B cell (primary cell): ENCODE measurements around the gene PCDHGA2. TPM values are rescaled to one million over a fixed set of nuclear protein-coding genes. Genes with fewer than 3 reads are reported as not detected.

Experiments
- ATAC-seq: fragments of 200-7000 bp; cut with Tn5 transposase; one replicate; pipeline ENCODE4 v1.10.0; 2021; ENCODE audit warnings: low read depth, mild to moderate bottlenecking, moderate number of reproducible peaks, moderate library complexity
- CTCF ChIA-PET: fragments of 350-600 bp; sonication (Branson Sonifier 250); formaldehyde crosslinking; loops from one replicate; lab custom pipeline; 2021; ENCODE audit warnings: antibody characterized with exemption, inconsistent platforms; lab: Charles Lee
- POLR2A ChIA-PET: fragments of 350-600 bp; sonication (Branson Sonifier 250); formaldehyde crosslinking; loops from one replicate; lab custom pipeline; 2021; ENCODE audit warnings: antibody characterized with exemption; lab: Charles Lee
- DNase-seq: peaks from one replicate; pipeline ENCODE4 v3.0.0; 2013
- H2AFZ ChIP-seq: 2 replicates; pipeline ENCODE4 v1.6.1; 2012; ENCODE audit warnings: mild to moderate bottlenecking, low read depth, low read length; ENCODE audit not compliant: insufficient read depth, poor library complexity, severe bottlenecking
- H3K27ac ChIP-seq, 2 donors: 1 replicate in 1 of 2; 2 replicates in 1 of 2; pipeline ENCODE4 v1.5.1; 2012 to 2013; ENCODE audit warnings: low read length in 2 of 2, mild to moderate bottlenecking in 2 of 2, moderate library complexity in 1 of 2
- H3K27me3 ChIP-seq, 4 experiments: fragments of 200-600 bp in 1 of 4; sonication (generic) in 1 of 4; replicated peaks in 1 of 4; 1 replicate in 2 of 4; 2 replicates in 2 of 4; pipeline versions ENCODE4 v1.6.1 to v1.7.0; 2013 to 2016; ENCODE audit warnings: low read length in 3 of 4, mild to moderate bottlenecking in 2 of 4, mixed read lengths in 1 of 4, moderate library complexity in 1 of 4; ENCODE audit not compliant: insufficient read depth in 4 of 4, control insufficient read depth in 3 of 4; ENCODE audit errors: control extremely low read depth in 1 of 4
- H3K36me3 ChIP-seq, 2 experiments: replicated peaks in 1 of 2; 1 replicate in 1 of 2; 2 replicates in 1 of 2; pipeline versions ENCODE4 v1.6.1 to v1.7.1; 2013; ENCODE audit warnings: low read length in 1 of 2; ENCODE audit not compliant: insufficient read depth in 2 of 2, control insufficient read depth in 1 of 2; ENCODE audit errors: control extremely low read depth in 1 of 2, extremely low read depth in 1 of 2
- H3K4me1 ChIP-seq, 2 donors: fragments of 200-600 bp in 1 of 2; sonication (generic) in 1 of 2; 1 replicate in 1 of 2; 2 replicates in 1 of 2; pipeline versions ENCODE4 v1.5.1 to v1.6.1; 2013 to 2017; ENCODE audit warnings: low read length in 2 of 2; ENCODE audit not compliant: control insufficient read depth in 2 of 2, insufficient read depth in 2 of 2
- H3K4me2 ChIP-seq: replicated peaks from 2 replicates; pipeline ENCODE3; 2012; ENCODE audit warnings: mild to moderate bottlenecking, low read depth, low read length; ENCODE audit not compliant: poor library complexity, severe bottlenecking
- H3K4me3 ChIP-seq, 5 experiments: fragments of 200-600 bp in 1 of 5; sonication (generic) in 1 of 5; 1 replicate in 3 of 5; 2 replicates in 2 of 5; pipeline versions ENCODE4 v1.5.1 to v1.7.0; 2011 to 2016; ENCODE audit warnings: low read length in 4 of 5, mild to moderate bottlenecking in 4 of 5, low read depth in 2 of 5, control low read depth in 1 of 5, moderate library complexity in 1 of 5; ENCODE audit not compliant: insufficient read depth in 1 of 5; ENCODE audit errors: control extremely low read depth in 1 of 5, extremely low read depth in 1 of 5
- H3K79me2 ChIP-seq: fragments of 200-600 bp; sonication (generic); one replicate; pipeline ENCODE4 v1.6.0; 2016; ENCODE audit warnings: low read length; ENCODE audit not compliant: control insufficient read depth, insufficient read depth
- H3K9ac ChIP-seq: fragments of 200-600 bp; sonication (generic); 2 replicates; pipeline ENCODE4 v1.6.1; 2017; ENCODE audit warnings: mild to moderate bottlenecking, low read length, moderate library complexity
- H3K9me3 ChIP-seq, 3 donors: one replicate each; pipeline versions ENCODE4 v1.6.1 to v1.7.1; 2013; ENCODE audit warnings: low read length in 2 of 3; ENCODE audit not compliant: control insufficient read depth in 2 of 3, insufficient read depth in 1 of 3; ENCODE audit errors: control extremely low read depth in 1 of 3
- H4K20me1 ChIP-seq: 2 replicates; pipeline ENCODE4 v1.6.0; 2012; ENCODE audit warnings: mild to moderate bottlenecking, low read length; ENCODE audit not compliant: insufficient read depth, control insufficient read depth, poor library complexity, severe bottlenecking
- H3K27ac Mint-ChIP-seq: one replicate; pipeline ENCODE4 v1.8.0; 2021; ENCODE audit warnings: mixed read lengths
- H3K27me3 Mint-ChIP-seq: one replicate; pipeline ENCODE4 v1.8.0; 2021; ENCODE audit warnings: mixed read lengths
- H3K4me1 Mint-ChIP-seq: one replicate; pipeline ENCODE4 v1.8.0; 2021; ENCODE audit warnings: mixed read lengths
- H3K4me3 Mint-ChIP-seq: one replicate; pipeline ENCODE4 v1.8.0; 2021; ENCODE audit warnings: mixed read lengths
- H3K9me3 Mint-ChIP-seq: one replicate; pipeline ENCODE4 v1.8.0; 2022; ENCODE audit warnings: mixed read lengths; ENCODE audit not compliant: insufficient read depth
- EZH2 ChIP-seq: IDR thresholded peaks from 2 replicates; pipeline ENCODE4 v1.6.1; 2012; ENCODE audit warnings: borderline replicate concordance, low read depth, mild to moderate bottlenecking, moderate library complexity, low read length; ENCODE audit not compliant: insufficient read depth, poor library complexity, severe bottlenecking
- WGBS: methylation state at CpG from one replicate; pipeline ENCODE4 v1.1.5; 2013; ENCODE audit warnings: missing lambda C conversion rate; ENCODE audit not compliant: insufficient coverage; 5-methylcytosine and 5-hydroxymethylcytosine counted together
- intact Hi-C: fragments of 100-400 bp; cut with micrococcal nuclease; formaldehyde crosslinking; loops from one replicate; pipeline ENCODE4 v1.10.0; 2022
- polyA plus RNA-seq: library from polyadenylated mRNA; depleted of rRNA; stranded (reverse); fragments of >200 nt; gene quantifications from 2 replicates; pipeline ENCODE4 v1.2.3, GENCODE V29; 2012
- total RNA-seq, 2 donors: library from RNA; stranded (reverse); fragments of 120-200 nt in 1 of 2; gene quantifications; 1 replicate in 1 of 2; 2 replicates in 1 of 2; pipeline versions ENCODE4 v1.2.3 to v1.2.4, GENCODE V29; 2013 to 2022
- TF ChIP-seq, protein P1 (sequence below): fragments of 200-600 bp; IDR thresholded peaks from one replicate; pipeline ENCODE4 v1.8.0; 2022; ENCODE audit warnings: antibody characterized with exemption, mild to moderate bottlenecking

Gene PCDHGA2
- total and polyA plus RNA-seq, 2 donors (not counting 1 experiment from before 2014, with no cell fraction given): 0.07 to 0.09 TPM

DNA sequence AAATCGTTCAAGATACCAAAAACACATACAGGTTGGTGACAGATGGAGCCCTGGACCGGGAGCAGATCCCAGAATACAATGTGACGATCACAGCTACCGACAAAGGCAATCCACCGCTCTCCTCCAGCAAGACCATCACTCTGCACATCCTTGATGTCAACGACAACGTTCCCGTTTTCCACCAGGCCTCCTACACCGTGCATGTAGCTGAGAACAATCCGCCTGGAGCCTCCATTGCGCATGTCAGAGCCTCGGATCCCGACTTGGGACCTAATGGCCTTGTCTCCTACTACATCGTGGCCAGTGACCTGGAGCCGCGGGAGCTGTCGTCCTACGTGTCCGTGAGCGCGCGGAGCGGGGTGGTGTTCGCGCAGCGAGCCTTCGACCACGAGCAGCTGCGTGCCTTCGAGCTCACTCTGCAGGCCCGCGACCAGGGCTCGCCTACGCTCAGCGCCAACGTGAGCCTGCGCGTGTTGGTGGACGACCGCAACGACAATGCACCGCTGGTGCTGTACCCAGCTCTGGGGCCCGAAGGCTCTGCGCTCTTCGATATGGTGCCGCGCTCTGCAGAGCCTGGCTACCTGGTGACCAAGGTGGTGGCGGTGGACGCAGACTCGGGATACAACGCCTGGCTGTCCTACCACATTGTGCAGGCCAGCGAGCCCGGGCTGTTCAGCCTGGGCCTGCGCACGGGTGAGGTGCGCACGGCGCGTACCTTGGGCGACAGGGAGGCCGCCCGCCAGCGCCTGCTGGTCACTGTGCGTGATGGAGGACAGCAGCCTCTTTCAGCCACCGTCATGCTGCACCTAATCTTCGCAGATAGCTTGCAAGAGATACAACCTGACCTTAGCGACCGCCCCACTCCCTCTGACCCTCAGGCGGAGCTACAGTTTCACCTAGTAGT is 33.3 kb downstream of the PCDHGA2 start:
- Mint-ChIP-seq H3K4me3 (no peak overlapping the region), H3K27ac (no peak overlapping the region), H3K9me3 (peaks cover 12% of the 10 kb centered on the region), H3K4me1 (peaks cover 8% of the 10 kb centered on the region), H3K27me3 (peaks cover 55% of the 10 kb centered on the region)
- Histone ChIP-seq H3K79me2 (no peaks in the 10 kb centered on the region), H3K9me3 (peaks cover 1 to 64% (median 47%) of the 10 kb centered on the region in 3 donors), H2AFZ (no peak overlapping the region), H4K20me1 (no peaks in the 10 kb centered on the region), H3K9ac (no peak overlapping the region), H3K27me3 (peaks cover 0 to 57% (median 34%) of the 10 kb centered on the region in 4 experiments), H3K4me1 (peaks cover 0 to 5% of the 10 kb centered on the region in 2 donors), H3K4me3 (no peak overlapping the region), H3K27ac (no peak overlapping the region), H3K36me3 (no peaks in the 10 kb centered on the region), H3K4me2 (no peak overlapping the region)
- ChIA-PET CTCF (interaction anchor here (0.7 to 3.0 kb wide), 4 partner anchors 108 to 186 kb away, joined by 3 to 17 read pairs (median 3); no protein-coding TSS in a partner anchor), POLR2A (no interaction called here)
- intact Hi-C loops: no loop called here
- DNase-seq (no peak), ATAC-seq (no peak)
- WGBS: 54% methylated on average over 68 of the region's 69 CpGs
- TF ChIP-seq EZH2: no peak
- TF ChIP-seq, protein P1, sequence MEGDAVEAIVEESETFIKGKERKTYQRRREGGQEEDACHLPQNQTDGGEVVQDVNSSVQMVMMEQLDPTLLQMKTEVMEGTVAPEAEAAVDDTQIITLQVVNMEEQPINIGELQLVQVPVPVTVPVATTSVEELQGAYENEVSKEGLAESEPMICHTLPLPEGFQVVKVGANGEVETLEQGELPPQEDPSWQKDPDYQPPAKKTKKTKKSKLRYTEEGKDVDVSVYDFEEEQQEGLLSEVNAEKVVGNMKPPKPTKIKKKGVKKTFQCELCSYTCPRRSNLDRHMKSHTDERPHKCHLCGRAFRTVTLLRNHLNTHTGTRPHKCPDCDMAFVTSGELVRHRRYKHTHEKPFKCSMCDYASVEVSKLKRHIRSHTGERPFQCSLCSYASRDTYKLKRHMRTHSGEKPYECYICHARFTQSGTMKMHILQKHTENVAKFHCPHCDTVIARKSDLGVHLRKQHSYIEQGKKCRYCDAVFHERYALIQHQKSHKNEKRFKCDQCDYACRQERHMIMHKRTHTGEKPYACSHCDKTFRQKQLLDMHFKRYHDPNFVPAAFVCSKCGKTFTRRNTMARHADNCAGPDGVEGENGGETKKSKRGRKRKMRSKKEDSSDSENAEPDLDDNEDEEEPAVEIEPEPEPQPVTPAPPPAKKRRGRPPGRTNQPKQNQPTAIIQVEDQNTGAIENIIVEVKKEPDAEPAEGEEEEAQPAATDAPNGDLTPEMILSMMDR: no peak
